T1000 (cell line): ENCODE data around the gene ADIPOR2.

Source experiments
- DNase-seq: peaks from one replicate; lab custom pipeline; 2025; ENCODE audit warnings: mixed read lengths; lab: John Stamatoyannopoulos, UW

ADIPOR2 gene

GRCh38 chr12:1830401-1830845 lies 139.6 kb downstream of the ADIPOR2 start:
- no peak for DNase-seq

DNA sequence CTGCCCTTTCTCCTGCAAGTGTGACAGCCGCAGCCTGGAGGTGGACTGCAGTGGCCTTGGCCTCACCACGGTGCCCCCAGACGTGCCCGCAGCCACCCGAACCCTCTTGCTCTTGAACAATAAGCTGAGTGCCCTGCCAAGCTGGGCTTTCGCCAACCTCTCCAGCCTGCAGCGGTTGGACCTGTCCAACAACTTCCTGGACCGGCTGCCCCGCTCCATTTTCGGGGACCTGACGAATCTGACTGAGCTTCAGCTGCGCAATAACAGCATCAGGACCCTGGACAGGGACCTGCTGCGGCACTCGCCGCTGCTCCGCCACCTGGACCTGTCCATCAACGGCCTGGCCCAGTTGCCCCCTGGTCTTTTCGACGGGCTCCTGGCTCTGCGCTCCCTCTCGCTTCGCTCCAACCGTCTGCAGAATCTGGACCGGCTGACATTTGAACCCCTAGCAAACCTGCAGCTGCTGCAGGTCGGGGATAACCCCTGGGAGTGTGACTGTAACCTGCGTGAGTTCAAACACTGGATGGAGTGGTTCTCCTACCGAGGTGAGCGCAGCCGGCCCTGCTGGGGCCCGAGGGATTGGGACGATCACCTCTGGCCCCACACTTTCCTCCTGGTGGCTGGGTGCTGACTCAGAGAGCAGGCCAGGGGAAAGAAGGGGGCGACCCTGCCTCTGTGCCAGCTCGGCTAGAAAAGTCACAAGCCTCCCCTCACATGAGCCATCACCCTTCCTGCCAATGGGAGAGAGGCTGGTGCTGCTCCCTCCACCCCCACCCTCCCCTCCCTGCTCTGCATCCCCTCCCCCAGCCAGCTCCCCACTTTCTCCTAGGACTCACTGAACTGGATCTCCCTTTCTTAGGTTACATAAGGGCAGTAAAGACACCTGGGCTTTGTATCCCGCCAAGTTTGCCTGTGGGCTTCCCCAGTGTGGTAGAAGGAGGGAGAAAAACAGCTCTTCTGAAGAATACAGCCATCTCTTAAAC lies 140.4 kb downstream of the ADIPOR2 start:
- DNase-seq = no peak

GRCh38 chr12:1832801-1833595 lies 142.1 kb downstream of the ADIPOR2 start:
- DNase-seq = no peak

DNA sequence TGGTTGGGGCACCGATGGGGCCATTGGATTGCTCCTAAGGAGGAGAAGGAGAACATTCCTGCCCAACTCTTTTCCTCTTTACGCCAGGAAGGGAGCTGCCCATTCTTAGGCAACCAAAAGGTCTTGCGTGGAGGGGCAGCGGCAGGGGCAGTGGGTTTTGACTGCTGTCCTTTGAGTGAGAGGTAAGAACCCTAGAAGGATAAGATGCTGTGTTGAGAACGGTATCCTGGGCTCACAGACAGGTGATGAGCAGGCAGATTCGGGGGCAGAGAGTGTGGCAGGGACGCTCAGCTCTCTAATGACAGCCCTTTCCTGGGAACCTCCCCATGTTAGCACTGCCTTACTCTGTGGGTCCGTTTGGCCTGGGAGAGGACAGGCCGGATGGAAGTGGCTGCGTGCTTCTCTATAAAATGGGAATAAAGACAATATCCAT lies 142.7 kb downstream of the ADIPOR2 start:
- DNase-seq = no peak

DNA sequence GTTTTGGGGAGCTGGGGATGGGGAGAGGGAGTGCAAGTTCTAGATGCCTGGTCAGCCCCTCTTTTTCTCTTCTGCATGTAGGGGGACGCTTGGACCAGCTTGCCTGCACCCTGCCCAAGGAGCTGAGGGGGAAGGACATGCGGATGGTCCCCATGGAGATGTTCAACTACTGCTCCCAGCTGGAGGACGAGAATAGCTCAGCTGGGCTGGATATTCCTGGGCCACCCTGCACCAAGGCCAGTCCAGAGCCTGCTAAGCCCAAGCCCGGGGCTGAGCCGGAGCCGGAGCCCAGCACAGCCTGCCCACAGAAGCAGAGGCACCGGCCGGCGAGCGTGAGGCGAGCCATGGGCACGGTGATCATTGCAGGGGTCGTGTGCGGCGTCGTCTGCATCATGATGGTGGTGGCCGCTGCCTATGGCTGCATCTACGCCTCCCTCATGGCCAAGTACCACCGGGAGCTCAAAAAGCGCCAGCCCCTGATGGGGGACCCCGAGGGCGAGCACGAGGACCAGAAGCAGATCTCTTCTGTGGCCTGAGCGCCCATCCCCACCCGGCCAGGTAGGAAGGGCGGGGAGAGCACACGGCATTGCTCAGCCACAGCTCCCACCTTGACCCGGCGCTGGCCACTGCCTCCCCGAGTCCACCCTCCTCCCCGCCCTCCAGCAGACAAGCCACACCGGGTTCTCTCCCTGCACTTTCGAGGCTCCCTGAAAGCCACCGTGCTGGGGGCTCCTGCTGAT lies 143.5 kb downstream of the ADIPOR2 start:
- no peak for DNase-seq

DNA sequence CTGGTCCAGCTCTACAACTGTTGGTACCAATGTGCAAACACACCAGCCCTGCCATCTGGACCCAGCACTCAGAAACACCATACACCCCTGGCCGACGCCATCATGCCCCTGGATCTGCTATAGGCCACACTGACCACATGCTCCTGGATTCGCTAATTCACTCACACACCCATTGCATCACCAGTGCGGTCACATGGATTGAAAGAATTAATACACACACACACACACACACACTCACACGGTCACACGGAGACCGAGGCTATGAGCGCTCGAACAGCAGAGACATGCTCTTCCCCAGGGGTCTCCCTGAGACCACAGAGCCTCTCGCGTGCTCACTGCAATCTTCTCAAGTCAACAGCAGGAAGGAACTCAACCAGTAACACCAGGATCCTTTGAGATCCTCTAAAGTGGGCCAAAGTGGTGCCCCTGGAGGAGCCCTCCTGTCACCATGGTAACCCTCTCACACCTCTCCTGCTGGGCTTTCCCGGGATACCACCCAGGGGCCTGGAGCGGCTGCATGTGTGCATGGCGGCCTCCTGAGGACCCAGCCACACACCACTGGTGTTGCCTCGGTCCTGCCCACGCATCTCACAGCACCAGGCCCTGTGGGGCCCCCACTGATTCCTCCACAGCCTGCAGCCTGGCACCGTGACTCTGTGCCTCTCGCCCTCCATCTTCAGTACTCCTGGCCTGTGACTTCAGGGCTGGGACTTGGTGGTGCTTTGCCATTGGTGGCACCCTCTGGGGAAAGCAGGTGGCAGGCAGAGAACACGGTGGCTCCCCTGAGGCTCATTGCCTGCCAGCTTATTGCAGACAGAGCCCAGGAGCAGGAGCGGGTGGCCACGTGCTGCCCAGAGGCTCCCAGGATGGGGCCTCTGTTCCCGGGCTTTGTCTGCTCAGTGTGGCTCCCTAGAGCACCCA lies 144.6 kb downstream of the ADIPOR2 start:
- no peak for DNase-seq

- DNase-seq = no peak
Measured at GRCh38 chr12:1836241-1836803, 145.5 kb downstream of the ADIPOR2 start.

DNA sequence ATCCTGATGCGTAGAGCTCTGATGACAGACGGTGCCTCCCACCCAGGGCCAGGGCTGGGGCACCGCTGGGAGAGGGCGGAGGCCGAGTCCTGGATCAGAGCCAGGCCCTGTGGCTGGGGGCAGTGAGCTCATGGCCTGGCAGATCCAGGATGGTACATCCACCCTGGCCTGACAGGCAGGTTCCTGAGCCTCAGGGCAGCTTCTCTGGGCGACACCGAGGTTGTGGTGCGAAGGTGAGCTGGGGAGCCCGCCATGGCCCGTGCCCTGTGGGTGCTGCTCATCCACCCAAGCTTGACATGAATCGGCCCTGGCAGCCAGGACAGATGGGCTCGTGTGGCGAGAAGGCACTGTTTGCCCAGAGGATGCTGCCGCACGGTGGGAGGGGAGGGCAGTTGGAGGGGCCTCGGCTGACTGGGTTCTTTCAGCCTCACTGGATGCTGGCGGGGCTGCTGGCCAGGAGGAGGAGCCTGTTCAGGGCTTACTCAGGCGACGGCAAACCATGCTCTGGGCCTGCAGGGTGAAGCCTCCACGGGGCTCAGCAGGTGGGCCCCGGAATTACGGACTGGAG lies 146.1 kb downstream of the ADIPOR2 start:
- no peak for DNase-seq

DNA sequence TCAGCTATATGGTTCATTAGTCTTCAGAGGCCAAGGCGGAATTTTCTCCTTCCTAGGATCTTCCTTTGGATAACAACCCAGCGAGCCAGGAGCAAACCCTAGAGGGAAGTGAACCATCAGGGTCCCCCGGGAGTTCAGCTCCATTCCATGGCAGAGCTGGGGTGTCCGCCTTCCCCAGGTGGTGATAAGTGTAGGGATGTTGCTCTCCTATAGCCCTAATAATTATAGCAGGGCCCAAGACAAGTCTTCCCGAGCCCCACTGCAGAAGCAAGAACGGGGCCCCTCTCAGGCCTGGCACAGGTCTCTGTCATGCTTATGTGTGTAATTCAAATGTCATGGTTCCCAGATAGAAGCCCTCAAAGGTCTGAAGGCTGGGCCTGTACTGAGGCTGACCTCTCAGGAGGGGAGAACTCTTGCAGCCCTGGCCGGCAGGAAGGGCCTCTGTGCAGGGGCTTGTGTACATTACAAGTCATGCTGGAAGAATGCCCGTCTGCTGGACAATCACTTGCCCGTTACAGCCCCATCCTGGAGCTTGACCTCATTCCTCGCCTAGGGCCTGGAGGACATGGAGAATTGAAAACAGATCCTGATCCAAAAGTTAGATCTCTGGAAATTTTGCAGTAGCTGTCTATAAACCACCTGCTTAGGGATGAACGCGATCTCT lies 146.8 kb downstream of the ADIPOR2 start:
- peak; percentile 16 for DNase-seq
